GM21717 (cell line): ENCODE measurements around the gene TOMM6.

Source experiments
- ATAC-seq: cut with Tn5 transposase; IDR thresholded peaks from one replicate; pipeline ENCODE4 v1.9.1; 2021; ENCODE audit warnings: mild to moderate bottlenecking, moderate library complexity; ENCODE audit not compliant: unreplicated experiment

TOMM6 gene

DNA sequence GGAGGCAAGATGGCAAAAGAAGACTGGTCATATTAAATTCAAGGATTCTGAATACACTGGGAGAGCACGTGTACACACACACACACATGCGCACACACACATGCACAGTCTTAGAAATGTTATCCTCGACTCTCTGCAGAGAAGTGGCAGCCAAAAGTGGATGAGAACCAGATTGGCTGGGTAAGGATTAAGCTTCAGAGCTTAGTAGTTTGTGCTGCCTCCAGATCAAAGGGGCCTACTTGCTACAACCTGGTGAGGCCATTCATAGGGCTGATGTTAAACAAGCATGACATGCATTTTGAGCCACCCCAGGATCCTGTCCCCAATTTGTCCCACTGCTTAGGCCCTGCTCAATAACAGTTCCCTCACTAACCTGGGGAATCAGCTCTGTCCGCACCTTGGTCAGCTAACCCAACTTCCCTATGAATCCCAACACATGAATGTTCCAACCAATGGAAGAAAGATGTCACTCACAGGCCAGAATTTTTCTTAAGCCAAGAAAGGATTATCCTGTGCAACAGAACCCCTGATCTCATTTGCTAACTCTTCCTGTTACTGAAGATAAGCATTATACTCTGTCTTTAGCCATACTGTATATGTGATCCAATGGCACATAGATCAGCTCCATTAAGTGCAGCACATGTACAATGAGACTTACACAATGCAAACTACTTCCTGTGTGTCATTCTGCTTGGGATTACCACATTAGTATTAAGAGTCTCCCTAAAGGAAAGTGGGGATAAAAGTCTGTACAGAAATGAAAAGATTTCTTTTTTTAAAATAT, 31.0 kb downstream of the TOMM6 start:
- no peak for ATAC-seq

- ATAC-seq, result no peak
Measured at GRCh38 chr6:41821266-41821665, 33.8 kb downstream of the TOMM6 start.

DNA sequence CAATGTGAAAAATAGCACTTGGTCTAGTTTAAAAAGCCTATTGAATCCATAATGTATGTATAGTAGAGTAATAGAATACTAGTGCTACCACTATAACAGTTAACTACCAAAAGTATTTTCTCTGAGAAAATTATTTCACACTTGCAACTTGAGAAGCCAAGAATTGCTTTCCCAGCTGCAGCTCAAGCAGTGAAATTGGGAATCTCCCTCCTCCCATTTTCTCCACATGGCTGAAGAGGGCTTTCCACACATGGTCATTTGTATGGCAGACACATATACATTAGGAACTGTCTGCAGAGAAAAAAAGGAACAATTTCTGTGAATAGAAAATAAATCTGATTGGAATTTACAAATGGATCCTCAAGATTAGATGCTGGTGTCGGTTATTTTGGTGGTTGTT, 34.5 kb downstream of the TOMM6 start:
- ATAC-seq, result no peak

DNA sequence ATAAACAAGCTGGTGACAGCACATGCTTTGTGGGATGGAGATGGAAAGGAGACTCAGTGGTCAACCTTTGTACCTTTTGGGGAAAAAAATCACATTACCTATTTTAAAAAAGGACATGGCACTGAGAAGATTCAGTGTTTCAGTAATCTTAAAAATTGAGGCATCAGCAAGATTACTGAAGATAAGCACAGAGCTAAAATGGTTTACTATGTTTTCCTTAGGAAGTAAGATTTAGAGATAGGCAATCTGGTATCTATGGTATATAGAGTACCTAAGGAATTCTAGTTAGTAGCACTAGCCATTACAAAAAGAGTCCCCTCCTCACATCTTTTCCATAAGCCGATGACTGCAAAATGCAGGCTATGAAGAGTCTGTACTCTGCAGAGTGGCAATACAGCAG, 35.7 kb downstream of the TOMM6 start:
- ATAC-seq, result no peak

DNA sequence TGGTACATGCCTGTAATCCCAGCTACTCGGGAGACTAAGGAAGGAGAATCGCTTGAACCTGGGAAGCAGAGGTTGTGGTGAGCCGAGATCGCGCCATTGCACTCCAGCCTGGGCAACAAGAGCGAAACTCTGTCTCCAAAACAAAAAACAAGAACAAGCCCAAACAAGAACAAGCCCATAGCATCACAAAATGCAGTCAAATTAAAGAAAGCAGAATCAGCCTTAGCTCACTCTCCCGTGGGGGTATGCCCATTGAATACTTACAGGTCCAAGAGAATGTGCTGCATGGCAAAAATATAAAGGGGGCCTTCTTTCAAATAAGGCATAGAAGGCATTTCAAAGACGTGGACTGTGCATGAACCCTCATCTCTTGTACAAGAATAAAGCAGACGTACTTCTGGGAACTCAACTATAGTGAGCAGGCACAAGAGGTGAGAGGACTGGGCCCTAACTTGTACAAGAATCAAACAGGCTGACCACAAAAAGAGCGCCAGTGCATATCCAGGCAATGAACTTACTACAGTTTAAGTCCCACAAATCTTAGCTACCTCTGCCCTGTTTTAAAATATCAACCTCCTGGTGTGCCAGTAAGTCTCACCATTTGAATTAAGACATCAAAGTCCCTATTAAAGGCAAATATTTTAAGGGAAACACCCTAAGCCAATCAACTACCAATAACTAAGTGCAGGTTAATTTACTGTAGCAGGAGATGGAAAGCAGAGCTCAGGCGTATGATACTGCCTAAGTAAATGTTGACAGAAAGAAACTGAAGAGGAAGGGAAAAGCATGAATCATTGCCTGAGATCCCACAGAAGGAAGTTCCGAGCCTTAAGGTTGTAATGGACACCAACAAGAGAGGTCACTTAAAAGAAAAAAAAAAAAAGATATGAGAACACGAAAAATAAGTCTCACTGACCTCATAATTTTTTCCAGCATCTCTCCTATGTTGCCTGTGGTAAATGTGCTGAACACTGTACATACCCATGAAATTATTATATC, 37.4 kb downstream of the TOMM6 start:
- no peak for ATAC-seq

DNA sequence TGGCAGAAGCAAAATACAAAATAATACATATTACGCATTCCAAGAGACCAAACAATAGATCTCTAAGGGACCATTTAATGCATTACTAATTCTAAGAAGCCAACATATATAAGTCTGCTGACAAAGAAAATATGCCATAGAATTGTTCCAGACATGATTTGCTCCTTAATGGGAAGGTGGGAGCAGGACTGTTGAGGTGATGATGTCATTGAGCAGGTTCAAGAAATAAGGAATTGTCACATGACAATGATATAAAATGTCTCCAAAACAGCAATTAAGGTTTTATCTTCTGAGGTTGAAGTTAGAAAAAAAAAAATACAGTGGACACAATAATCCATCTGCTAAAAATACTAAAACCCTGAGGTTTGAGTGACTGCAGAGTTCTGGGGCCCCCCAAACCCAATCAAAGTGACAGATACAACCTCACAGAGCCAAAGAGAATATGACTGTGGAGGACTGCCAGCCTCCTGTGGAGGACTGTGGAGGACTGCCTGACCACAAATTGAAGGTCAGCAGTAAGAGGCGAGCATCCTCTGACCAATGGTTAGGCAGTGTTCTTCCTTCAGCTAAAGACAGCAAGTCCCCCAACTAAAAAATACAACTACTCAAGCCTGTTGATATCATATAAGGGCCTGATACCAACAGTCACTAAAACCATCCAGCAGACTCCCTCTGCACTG, 39.0 kb downstream of the TOMM6 start:
- ATAC-seq, result no peak

- ATAC-seq, result no peak
Measured at GRCh38 chr6:41832263-41832662, 44.8 kb downstream of the TOMM6 start.

- no peak for ATAC-seq
Measured at GRCh38 chr6:41836022-41836659, 48.6 kb downstream of the TOMM6 start.

- no peak for ATAC-seq
Measured at GRCh38 chr6:41836660-41837052, 49.2 kb downstream of the TOMM6 start.
